ENCODE results near the gene HOPX. TPM values are rescaled to one million over a fixed set of nuclear protein-coding genes. Genes with fewer than 3 reads are reported as not detected.

The HOPX gene
- total RNA-seq, 4 donors from 2014 or later, result 6.0 to 37.4 (median 17.4) TPM

DNA sequence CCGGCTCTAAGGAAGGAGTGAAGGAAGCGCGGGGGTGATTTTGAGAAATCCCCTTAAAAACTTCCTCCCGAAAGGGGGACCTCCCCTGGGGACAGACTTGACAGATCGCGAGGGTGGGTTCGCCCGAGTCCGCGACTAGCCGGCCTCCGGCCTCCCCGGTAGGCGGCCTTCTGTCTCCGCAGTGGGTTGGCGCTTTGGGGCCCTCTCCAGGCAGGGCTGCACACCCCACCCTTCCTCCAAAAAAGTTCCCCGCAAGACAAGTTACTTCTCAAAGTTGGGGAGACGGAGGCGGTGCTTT lies 24.8 kb downstream of the HOPX start:
- peak overlapping the region; percentile 47 to 49 for H3K4me3 ChIP-seq
- peak in 1 of 4 experiments; percentile 41 for TF ChIP-seq CTCF (IDR thresholded peaks at IDR 0.05)
- no peak for TF ChIP-seq POLR2A (IDR thresholded peaks at IDR 0.05)
- H3K9me3 ChIP-seq, result no peaks in the 10 kb centered on the region
- peak overlapping the region; percentile 79 to 83 for H3K27ac ChIP-seq
- H3K36me3 ChIP-seq, result no peaks in the 10 kb centered on the region
- H3K27me3 ChIP-seq, result no peaks in the 10 kb centered on the region
- intact Hi-C loops (cut with DNase I; ENCODE audit: low total_unique reads), result no loop called here
- H3K4me1 ChIP-seq, result peaks cover 0 to 7% of the 10 kb centered on the region in 2 donors
- peak in 1 of 2 donors; percentile 37 for DNase-seq

DNA sequence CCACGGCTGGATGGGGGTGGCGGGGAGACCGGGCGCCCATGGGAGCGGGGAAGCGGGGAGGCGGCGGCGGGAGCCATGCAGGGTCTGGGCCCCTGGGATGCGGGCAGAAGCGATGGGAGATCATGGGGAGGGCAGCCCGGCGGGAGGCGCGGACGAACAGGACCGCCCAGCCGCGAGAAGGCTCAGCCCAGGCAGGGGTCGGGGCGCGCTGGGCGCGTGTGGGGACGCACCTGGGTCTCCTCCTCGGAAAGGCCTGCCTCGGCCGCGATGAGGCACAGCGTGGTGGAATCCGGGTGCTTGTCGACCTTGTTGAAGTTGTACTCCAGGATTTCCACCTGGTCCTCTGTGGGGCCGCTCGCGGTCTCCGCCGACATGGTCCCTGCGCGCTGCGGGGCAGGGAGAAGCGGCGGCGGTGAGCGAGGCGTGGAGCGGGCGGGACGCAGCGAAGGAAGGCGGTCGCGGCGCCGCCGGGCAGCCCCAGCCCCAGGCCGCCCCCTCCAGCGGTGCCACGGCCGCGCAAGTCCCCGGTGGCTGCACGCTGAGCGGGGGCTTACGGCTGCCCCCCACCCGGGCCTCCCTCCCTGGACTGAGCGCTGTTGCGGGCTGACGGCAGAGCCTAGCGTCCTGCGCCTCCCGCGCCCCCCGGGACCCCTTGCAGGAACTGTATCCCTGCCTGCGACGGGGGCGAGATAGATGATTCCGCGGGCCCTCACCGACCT lies 25.3 kb downstream of the HOPX start:
- peak in 1 of 2 donors; percentile 31 for DNase-seq
- no peaks in the 10 kb centered on the region for H3K27me3 ChIP-seq
- peak overlapping the region; percentile 47 to 49 for H3K4me3 ChIP-seq
- intact Hi-C loops (cut with DNase I; ENCODE audit: low total_unique reads), result no loop called here
- peaks cover 0 to 7% of the 10 kb centered on the region in 2 donors for H3K4me1 ChIP-seq
- H3K27ac ChIP-seq, result peak overlapping the region; percentile 79 to 83
- H3K36me3 ChIP-seq, result no peaks in the 10 kb centered on the region
- no peak for TF ChIP-seq CTCF (IDR thresholded peaks at IDR 0.05)
- no peak for TF ChIP-seq POLR2A (IDR thresholded peaks at IDR 0.05)
- H3K9me3 ChIP-seq, result no peaks in the 10 kb centered on the region

DNA sequence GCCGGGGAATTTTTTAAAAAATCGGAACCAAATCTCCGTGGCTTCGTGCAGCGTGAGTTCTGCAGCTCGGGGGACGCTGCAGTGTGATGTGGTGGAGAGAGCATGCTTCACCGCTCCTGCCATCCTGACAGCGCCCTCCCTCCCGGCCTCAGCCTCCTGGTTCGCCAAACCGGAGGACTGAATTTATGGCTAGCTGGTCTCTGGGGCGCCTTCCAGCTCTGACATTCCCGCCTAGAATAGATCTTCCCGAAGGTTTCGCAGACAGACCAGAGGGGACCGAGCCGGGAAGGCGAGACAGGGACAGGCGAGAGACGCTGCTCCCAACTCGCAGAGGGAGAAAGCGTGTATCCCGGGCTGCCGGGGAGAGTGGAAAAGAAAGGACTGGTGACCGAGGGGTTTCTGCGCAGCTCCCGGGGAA lies 25.9 kb downstream of the HOPX start:
- H3K4me3 ChIP-seq, result peak overlapping the region; percentile 47 to 49
- peak; percentile 44 to 53 for DNase-seq
- intact Hi-C loops (cut with DNase I; ENCODE audit: low total_unique reads), result no loop called here
- no peak for TF ChIP-seq CTCF (IDR thresholded peaks at IDR 0.05)
- TF ChIP-seq POLR2A (IDR thresholded peaks at IDR 0.05), result no peak
- H3K4me1 ChIP-seq, result peaks cover 0 to 7% of the 10 kb centered on the region in 2 donors
- no peaks in the 10 kb centered on the region for H3K27me3 ChIP-seq
- H3K27ac ChIP-seq, result peak overlapping the region; percentile 79 to 83
- H3K36me3 ChIP-seq, result no peaks in the 10 kb centered on the region
- no peaks in the 10 kb centered on the region for H3K9me3 ChIP-seq

DNA sequence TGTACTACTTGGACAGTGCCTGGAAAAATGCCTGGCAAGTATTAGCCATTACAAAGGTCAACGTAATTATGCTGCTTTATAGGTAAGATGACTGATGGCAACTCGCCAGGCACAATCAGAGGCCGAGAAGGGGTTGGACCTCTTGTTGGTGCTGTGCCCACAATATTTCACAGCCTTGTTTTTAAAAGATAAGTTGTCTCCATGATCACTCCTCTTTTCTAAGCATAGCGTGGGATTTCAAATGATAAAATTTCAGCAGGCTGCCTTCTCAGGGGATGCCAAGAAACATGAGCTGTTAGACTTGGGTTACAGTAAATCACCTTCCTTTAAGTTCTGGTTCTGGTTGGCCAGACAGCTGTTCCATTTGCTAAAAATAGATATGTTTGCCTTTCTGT lies 26.9 kb downstream of the HOPX start:
- H3K36me3 ChIP-seq, result no peaks in the 10 kb centered on the region
- no peaks in the 10 kb centered on the region for H3K27me3 ChIP-seq
- no peaks in the 10 kb centered on the region for H3K9me3 ChIP-seq
- peak overlapping the region; percentile 79 to 83 for H3K27ac ChIP-seq
- TF ChIP-seq POLR2A (IDR thresholded peaks at IDR 0.05) (no peak), CTCF (IDR thresholded peaks at IDR 0.05) (no peak)
- intact Hi-C loops (cut with DNase I; ENCODE audit: low total_unique reads), result no loop called here
- peak; percentile 40 to 53 for DNase-seq
- no peak overlapping the region for H3K4me3 ChIP-seq
- peaks cover 0 to 7% of the 10 kb centered on the region in 2 donors for H3K4me1 ChIP-seq

DNA sequence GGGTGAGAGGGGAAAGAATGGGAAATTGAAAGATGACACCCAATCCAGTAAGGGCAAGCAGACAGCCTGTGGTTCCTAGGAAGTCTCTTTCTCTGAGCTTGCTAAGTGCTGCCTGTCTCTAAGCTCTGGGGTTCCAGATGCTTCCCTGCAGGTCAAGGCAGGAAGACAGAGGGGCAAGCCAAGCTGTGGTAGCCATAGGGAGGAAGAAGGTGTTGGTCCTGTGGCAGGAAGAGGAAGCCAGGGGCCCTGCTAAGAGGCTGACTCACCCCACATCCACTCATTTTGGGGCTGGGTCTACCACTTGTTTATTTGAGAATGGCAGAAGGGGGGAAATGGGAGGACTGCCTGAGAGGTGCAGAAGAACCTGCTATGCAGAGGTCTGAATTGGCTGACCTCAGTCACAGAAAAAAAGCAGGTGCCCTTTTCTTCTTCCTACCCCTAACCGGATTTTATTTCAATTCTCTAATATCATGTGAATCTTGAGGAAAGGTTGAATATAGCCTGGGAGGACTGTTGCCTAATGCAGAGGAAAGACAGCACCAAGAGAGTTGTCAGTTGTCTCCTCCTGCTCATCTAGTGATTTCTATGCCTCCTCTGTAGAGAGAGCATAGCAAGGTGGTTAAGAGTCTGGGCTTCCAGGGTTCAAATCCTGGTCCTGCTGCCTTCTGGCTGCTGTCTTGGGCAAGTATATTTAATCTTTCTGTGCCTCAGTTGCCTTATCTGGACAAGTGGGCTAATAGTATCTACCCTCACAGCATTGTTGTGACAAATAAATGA lies 27.4 kb downstream of the HOPX start:
- no peak for TF ChIP-seq POLR2A (IDR thresholded peaks at IDR 0.05)
- no peak for TF ChIP-seq CTCF (IDR thresholded peaks at IDR 0.05)
- Histone ChIP-seq H3K36me3 (no peaks in the 10 kb centered on the region), H3K27ac (peak overlapping the region in 1 of 2 donors; percentile 83), H3K4me3 (no peak overlapping the region), H3K4me1 (peaks cover 0 to 7% of the 10 kb centered on the region in 2 donors), H3K9me3 (no peaks in the 10 kb centered on the region), H3K27me3 (no peaks in the 10 kb centered on the region)
- no peak for DNase-seq
- intact Hi-C loops (cut with DNase I; ENCODE audit: low total_unique reads), result no loop called here

Data from uterus (tissue), 4 donors.